GM18520 (cell line): Measurements from ENCODE around the gene XXYLT1.

Experiments used
- ATAC-seq: cut with Tn5 transposase; IDR thresholded peaks from one replicate; pipeline ENCODE4 v1.9.1; 2021; ENCODE audit not compliant: unreplicated experiment

Gene XXYLT1

GRCh38 chr3:195085356-195086130 lies 185.4 kb downstream of the XXYLT1 start:
- no peak for ATAC-seq

GRCh38 chr3:195084746-195085145 lies 186.2 kb downstream of the XXYLT1 start:
- ATAC-seq, result no peak

- ATAC-seq, result no peak
These were observed 187.3 kb downstream of the XXYLT1 start for GRCh38 chr3:195083659-195084058.

DNA sequence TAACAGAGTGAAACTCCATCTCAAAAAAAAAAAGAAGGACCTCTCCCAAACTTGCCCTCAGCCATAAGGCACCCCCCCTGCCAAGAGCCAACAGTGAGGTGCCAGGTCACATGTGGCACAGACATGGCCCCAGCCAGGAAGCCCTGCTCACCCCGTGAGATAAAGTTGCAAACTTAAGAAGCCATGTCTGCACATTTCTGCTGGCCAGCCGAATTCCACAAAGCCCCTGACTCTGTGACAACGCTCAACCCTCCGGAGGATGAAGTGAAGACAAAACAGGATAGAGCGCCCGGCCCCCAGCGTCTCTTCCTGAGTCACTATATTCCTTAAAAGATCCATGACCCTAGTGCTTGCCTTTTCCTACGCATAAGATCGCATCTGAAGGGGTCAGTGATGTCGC lies 188.1 kb downstream of the XXYLT1 start:
- ATAC-seq, result no peak

DNA sequence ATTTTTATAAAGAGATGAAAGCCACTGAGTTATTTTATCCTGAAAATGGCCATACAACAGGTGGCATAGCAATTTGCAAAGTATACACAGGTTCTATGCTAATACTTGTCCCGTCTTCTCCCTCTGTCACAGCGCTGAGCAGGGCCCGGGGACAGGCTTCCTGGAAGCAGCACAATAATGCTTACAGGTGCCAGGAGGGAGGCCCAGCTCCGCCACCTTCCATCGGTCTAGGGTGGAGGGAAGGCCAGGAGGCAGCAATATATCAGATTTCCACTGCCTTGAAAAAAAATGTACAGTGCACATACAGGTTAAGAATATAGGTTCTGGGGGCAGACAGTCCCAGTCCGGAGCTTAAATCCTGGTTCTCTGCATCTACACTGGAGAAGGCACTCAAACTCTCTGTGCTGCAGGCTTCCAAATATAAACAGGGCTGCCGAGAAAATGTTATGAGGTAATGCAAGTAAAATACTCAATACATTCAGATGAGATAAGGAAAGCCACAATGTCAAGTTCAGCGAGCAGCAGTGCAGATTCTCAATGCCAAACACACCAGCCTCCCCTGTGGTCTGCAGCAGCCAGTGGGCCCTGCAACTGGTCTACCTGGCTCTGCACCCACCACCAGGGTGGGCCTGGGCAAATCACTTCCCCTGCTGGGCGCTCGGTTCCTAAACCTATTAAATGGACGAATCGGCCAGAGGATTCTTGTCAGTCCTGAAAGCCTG lies 189.6 kb downstream of the XXYLT1 start:
- no peak for ATAC-seq

DNA sequence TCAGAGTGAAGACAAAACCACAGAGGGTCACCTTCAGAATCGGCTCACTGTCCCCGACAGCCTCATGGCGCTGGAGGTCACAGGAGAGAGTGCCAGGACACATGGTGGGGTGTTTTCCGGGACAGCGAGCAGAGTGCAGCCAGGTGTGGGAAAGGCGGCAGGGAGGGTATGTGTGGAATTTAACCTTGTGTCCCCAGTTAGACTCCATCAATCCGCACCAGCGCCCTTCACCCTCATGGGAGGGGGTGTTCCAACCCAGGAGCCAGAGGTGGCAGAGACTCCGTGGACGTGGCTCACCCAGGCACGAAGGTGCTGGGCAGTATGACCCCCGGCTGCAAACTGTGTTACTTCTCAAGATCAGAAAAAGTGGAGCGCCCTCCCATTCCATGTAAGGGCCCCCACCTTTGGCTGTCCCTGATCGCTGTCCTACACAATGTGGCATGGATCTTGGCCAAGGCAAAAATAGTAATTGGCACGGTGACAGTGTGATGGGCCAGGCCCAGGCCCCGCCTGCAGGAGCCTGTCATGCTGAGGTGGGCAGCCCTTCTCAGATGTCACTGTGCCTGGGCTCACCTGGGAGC lies 190.3 kb downstream of the XXYLT1 start:
- ATAC-seq, result no peak

DNA sequence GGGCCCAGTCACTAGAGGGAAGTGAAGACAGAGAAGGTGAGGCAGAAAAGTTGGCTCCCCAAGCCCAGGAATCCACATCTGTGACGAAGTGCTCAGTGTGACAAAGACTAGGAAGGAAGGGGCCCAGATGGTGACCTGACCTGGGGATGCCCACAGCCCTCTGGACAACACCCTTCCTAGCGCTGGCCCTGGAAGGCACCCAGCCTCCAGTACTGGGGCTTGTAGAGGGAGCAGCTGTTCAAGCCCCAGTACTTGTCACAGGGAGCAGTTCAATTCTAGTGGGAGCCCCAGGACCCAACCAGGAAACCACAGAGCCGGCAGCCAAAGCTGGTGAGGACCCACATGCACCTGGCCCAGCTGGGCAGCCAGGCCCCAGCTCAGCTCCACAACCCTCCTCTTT lies 190.8 kb downstream of the XXYLT1 start:
- no peak for ATAC-seq

- ATAC-seq, result no peak
These were observed 191.3 kb downstream of the XXYLT1 start for GRCh38 chr3:195079636-195080035.

- ATAC-seq, result no peak
These were observed 192.0 kb downstream of the XXYLT1 start for GRCh38 chr3:195078891-195079440.

DNA sequence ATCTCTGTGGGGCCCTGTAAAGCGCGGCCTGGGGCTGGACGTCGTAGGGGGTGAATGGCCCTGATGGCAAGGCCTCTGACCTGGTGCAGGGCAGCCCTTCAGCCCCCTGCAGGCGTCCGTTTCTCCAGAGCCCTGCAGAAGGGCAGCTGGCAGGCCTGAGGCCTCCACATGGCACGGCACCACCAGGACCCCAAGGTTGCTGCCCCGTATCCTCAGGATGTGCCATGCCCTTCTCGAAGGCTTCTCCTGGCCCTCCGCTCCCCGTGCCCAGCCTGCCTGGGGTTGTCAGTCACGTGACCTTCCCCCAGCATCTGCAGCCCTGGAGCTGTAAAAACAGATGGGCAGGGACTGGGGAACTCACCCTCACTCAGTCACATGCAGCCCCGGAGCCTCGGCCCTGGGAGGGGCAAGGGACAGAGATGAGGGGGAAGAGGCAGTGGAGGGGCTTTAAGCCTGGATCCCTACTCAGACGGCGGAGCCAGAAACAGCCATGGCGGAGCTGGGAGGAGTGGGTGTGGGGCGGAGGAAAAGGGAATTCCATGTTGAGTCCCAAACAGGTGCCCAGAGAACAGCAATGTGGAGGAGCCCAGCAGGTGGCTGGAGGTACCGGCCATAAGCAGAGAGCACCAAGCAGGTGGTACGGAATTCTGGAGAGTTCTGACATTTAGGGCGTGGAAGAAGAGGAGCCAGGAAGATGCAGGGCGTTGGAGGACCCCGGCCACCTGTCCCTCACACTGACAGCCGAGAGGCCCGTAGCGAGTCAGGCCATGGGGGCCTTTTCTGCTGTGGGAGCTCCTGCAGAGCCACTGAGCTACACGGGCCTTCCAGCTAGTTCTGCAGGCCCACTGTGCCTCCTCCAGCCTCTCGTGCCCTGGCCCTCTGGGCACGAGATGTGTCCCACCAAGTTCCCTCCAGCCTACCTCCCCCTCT lies 193.1 kb downstream of the XXYLT1 start:
- ATAC-seq, result no peak

DNA sequence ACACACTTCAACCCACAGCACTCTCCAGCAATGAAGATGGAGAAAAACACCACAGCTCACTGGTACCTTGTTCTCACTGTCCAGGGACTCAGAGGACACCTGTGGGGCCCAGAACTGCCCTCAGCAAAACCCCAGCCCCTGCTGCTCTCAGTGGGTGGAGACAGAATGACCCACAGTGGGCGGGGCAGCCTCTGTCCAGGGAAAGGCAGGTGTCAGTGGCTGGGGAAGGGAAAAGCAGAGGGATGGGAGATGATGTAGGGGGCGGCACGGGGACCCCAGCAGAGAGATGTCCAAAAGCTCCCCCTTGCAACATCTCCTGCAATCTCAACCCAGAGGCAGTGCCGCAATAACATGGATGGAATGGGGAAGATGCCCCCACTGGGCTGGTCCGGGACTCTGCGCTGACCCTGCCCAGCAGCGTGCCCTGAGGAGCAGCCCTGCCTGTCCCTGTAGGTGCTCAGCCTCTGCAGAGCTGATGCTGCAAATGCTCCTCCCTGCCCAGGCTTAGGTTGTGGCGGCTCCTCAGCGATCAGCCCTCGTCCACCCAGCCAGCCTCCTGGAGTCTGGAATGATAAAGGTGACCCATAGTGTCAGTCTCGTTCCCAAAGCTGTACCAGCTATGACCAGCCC lies 193.9 kb downstream of the XXYLT1 start:
- no peak for ATAC-seq

DNA sequence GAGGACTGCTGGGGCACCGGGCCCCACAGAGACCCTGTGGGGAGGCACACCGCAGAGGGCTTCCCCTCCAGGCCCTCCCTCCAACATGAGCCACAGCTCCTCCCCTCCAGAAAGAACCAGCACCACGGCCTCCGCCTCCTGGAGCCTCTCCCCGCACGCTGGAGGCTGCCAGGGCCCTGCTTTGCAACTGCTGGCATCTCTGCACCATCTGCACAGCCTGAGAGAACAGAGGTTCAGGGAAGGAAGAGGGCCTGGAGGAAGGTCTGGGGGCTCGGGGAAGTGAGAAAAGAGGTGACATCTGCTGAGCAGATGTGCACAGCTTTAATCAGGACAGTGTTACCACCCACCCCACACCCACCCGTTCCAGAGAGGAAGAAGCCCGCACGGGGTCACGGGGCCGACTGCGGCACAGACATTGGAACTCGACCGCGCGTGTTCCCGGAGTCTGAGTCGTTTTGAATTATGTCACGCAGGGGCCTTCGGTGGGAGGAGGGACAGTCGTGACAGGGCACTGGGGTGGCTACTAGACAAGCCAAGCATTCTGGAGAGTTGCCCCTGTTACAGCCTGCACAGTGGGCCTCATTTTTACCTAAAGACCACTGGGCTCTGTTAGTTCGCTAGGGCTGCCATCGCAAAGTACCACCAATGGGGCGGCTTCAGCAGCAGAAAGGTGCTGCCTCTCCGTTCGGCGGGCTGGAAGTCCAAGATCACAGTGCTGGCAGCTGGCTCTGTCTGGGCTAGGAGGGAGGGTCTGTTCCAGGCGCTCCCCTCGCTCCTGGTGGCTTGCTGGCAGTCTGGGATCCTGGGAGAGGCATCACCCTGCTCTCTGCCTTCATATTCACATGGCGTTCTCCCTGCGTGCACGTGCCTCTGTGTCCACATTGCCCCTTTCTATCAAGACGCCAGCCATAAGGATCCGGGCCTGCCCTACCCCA lies 194.8 kb downstream of the XXYLT1 start:
- ATAC-seq, result no peak

DNA sequence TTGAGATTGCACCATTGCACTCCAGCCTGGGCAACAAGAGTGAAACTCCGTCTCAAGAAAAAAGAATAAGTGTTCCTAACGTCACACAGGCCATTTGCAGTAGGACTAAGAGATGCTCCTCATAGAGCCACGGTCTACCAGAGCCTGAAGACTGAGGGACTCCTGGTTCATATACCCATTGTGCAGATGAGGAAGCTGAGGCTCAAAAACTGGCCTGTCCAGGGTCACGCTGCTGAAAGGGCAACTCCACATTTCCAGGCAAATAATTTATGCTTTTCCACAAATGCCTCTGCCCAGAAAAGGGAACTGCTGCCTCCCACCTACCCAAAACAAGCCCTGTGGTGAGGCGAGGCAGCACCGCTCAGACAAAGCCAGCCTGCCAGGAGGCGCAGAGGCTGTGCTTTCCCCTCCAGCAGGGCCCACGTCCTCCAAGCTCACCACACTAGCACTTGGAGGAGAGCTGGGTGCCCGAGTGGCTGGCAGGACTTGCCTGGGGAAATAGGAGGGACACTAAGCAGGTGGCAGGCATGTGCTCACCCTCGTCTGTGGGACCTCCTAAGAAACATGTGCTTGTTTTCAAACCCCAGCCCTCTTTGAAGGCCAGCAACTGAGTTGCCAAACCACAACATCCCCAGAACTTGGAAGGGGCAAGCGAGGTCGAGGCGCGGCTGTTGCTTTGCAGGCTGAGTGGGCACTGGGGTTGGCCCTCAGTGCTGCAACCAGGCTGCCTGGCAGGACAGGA lies 195.6 kb downstream of the XXYLT1 start:
- no peak for ATAC-seq

- no peak for ATAC-seq
These were observed 196.8 kb downstream of the XXYLT1 start for GRCh38 chr3:195073866-195074860.

GRCh38 chr3:195072916-195073564 lies 197.9 kb downstream of the XXYLT1 start:
- no peak for ATAC-seq

DNA sequence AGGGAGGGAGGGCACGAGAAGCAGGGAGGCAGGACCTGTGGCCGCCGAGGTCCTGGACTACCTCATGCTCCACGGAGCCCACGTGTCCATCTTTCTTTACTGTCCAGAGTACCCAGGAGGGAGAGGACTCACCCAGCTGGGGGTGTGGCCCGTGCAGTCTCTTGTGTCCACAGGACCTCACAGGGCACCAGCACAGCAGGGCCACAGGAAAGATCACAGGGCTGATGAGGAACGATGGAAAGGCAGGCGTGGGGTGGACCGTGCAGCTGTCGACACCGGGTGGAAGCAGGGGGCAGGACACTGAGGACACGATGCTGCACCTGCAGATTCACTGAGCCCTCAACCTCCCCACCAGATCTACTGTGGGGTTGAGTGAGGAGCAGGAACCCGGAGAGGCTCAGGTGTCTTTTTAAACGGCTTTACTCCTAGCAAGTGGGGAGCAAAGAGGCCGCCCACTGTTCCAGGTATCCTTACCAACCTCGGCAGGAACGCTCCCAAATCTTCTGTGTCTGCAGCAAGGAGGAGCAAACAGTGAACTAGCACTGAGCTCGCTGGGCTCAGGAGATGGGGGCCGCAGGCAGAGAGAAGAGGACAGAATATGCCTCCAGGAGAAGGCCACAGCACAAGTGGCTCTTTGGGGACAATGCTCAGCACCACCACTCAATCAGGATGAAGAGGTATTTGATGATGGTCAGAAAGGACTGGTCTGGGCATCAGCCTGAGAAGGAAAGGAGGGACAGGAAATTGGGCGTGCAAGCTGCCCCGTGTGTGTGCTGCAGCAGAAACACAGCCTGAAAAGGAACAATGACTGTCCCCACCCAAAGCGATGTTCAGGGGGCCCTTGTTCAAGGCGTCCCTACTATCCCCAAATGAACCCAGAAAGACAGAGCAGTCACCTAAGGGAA lies 198.8 kb downstream of the XXYLT1 start:
- ATAC-seq, result no peak
